ENCODE results near the gene DDX47.

DNA sequence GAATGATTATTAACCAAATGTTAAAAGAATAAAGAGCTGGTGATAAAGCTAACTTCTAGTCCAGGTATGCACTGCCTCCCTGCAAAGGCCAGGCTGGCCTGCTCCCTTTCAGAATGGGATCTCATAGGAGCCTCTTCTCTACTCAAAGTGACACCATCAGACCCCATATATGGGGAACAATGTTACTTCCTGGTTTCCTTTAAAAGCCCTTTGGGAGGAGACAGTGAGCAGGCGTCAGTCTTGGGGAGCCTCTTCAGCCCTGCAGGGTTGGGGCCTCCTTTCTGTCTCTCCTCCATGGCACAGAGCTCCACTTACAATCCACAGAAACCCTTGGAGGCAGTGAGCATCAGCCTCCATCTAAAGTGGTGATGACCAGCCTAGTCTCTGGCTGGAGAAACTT lies 60.9 kb downstream of the DDX47 start:
- TF ChIP-seq, protein P1, sequence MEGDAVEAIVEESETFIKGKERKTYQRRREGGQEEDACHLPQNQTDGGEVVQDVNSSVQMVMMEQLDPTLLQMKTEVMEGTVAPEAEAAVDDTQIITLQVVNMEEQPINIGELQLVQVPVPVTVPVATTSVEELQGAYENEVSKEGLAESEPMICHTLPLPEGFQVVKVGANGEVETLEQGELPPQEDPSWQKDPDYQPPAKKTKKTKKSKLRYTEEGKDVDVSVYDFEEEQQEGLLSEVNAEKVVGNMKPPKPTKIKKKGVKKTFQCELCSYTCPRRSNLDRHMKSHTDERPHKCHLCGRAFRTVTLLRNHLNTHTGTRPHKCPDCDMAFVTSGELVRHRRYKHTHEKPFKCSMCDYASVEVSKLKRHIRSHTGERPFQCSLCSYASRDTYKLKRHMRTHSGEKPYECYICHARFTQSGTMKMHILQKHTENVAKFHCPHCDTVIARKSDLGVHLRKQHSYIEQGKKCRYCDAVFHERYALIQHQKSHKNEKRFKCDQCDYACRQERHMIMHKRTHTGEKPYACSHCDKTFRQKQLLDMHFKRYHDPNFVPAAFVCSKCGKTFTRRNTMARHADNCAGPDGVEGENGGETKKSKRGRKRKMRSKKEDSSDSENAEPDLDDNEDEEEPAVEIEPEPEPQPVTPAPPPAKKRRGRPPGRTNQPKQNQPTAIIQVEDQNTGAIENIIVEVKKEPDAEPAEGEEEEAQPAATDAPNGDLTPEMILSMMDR (IDR thresholded peaks at IDR 0.05), result no peak
- no peak for TF ChIP-seq POLR2A (IDR thresholded peaks at IDR 0.05)
